ENCODE results near the gene SVIL.

- TF ChIP-seq MAX (IDR thresholded peaks at IDR 0.05) (no peak), EGR1 (IDR thresholded peaks at IDR 0.05) (no peak), CEBPB (IDR thresholded peaks at IDR 0.05) (no peak)
Measured at GRCh38 chr10:29553544-29554250, 81.1 kb downstream of the SVIL start.
